ENCODE data around the gene KLHL22. TPM values are rescaled to one million over a fixed set of nuclear protein-coding genes. Genes with fewer than 3 reads are reported as not detected.

The KLHL22 gene
- total and polyA plus RNA-seq, 4 donors, result 12.1 to 28.3 (median 18.8) TPM

DNA sequence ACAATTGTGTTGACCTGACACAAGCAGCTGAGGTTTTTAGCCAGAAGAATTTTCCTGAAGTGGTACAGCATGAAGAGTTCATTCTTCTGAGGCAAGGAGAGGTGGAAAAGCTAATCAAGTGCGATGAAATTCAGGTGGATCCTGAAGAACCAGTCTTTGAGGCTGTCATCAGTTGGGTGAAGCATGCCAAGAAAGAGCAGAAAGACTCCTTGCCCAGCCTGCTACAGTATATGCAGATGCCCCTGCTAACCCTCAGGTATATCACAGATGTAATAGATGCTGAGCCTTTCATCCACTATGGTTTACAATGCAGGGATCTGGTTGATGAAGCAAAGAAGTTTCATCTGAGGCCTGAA is 45.1 kb downstream of the KLHL22 start:
- no peaks in the 10 kb centered on the region for H3K27me3 ChIP-seq (ENCODE audit: control insufficient read depth in 3 of 3, insufficient read depth in 3 of 3, low read length in 2 of 3)
- no peak overlapping the region for H3K9ac ChIP-seq (ENCODE audit: insufficient read depth in 1 of 2, low read length in 2 of 2)
- no peaks in the 10 kb centered on the region for H3K9me3 ChIP-seq (ENCODE audit: control insufficient read depth in 4 of 4, insufficient read depth in 3 of 4, low read length in 3 of 4)
- H3K36me3 ChIP-seq (ENCODE audit: control insufficient read depth in 4 of 4, insufficient read depth in 4 of 4, low read length in 4 of 4), result peaks cover 0 to 13% (median 9%) of the 10 kb centered on the region in 4 donors
- TF ChIP-seq, protein P1, sequence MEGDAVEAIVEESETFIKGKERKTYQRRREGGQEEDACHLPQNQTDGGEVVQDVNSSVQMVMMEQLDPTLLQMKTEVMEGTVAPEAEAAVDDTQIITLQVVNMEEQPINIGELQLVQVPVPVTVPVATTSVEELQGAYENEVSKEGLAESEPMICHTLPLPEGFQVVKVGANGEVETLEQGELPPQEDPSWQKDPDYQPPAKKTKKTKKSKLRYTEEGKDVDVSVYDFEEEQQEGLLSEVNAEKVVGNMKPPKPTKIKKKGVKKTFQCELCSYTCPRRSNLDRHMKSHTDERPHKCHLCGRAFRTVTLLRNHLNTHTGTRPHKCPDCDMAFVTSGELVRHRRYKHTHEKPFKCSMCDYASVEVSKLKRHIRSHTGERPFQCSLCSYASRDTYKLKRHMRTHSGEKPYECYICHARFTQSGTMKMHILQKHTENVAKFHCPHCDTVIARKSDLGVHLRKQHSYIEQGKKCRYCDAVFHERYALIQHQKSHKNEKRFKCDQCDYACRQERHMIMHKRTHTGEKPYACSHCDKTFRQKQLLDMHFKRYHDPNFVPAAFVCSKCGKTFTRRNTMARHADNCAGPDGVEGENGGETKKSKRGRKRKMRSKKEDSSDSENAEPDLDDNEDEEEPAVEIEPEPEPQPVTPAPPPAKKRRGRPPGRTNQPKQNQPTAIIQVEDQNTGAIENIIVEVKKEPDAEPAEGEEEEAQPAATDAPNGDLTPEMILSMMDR (IDR thresholded peaks at IDR 0.05; ENCODE audit: control extremely low read depth, extremely low read depth), result no peak
- ATAC-seq (ENCODE audit: insufficient read depth, low FRiP score), result no peak
- 80 to 95% methylated on average over 1 of the region's 1 CpG for WGBS, 2 donors
- no peak overlapping the region for H3K4me3 ChIP-seq
- no peak for DNase-seq
- no peak overlapping the region for H3K27ac ChIP-seq (ENCODE audit: low read depth in 1 of 2, low read length in 1 of 2)
- H3K4me1 ChIP-seq (ENCODE audit: control insufficient read depth in 5 of 5, insufficient read depth in 5 of 5, low read length in 5 of 5), result no peaks in the 10 kb centered on the region

DNA sequence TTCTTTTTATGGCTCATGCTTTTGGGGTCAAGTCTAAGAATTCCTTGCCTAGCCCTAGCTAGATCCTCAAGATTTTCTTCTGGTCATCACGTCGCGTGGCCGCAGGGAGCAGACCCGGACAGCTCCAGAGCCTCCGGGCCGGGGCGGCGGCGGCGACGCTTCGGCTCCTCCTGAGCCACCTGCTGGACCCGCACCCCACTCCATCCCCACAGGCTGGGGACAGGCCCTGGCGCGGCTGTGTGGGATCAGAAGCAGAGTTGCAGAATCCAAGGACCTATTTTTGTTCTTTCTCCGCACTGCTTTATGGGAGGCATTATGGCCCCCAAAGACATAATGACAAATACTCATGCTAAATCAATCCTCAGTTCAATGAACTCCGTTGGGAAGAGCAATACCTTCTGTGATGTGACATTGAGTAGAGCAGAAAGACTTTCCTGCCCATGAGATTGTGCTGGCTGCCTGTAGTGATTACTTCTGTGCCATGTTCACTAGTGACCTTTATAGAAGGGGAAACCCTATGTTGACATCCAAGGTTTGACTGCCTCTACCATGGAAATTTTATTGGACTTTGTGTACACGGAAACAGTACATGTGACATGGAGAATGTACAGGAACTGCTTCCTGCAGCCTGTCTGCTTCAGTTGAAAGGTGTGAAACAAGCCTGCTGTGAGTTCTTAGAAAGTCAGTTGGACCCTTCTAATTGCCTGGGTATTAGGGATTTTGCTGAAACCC is 45.6 kb downstream of the KLHL22 start:
- DNase-seq (no peak), ATAC-seq (ENCODE audit: insufficient read depth, low FRiP score) (no peak)
- Histone ChIP-seq H3K4me1 (ENCODE audit: control insufficient read depth in 5 of 5, insufficient read depth in 5 of 5, low read length in 5 of 5) (no peaks in the 10 kb centered on the region), H3K27ac (ENCODE audit: low read depth in 1 of 2, low read length in 1 of 2) (no peak overlapping the region), H3K4me3 (no peak overlapping the region), H3K36me3 (ENCODE audit: control insufficient read depth in 4 of 4, insufficient read depth in 4 of 4, low read length in 4 of 4) (peaks cover 0 to 11% (median 6%) of the 10 kb centered on the region in 4 donors), H3K27me3 (ENCODE audit: control insufficient read depth in 3 of 3, insufficient read depth in 3 of 3, low read length in 2 of 3) (no peaks in the 10 kb centered on the region), H3K9me3 (ENCODE audit: control insufficient read depth in 4 of 4, insufficient read depth in 3 of 4, low read length in 3 of 4) (no peaks in the 10 kb centered on the region), H3K9ac (ENCODE audit: insufficient read depth in 1 of 2, low read length in 2 of 2) (no peak overlapping the region)
- TF ChIP-seq, protein P1 (IDR thresholded peaks at IDR 0.05; ENCODE audit: control extremely low read depth, extremely low read depth), result no peak
- 95 to 97% methylated on average over 19 of the region's 19 CpGs for WGBS, 2 donors

DNA sequence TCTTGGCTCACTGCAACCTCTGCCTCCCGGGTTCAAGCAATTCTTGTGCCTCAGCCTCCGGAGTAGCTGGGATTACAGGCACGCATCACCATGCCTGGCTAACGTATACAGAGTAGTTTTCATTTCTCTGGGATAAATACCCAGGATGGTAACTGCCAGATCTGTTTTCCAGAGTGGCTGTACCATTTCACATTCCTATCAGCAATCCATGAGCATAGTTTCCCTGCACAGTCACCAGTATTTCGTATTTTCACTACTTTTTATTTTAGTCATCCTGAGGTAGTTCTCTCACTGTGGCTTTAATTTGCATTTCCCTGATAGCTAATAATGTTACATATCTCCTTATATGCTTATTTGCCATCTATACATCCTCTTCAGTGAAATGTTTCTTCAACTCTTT is 47.0 kb downstream of the KLHL22 start:
- no peak for DNase-seq
- H3K4me3 ChIP-seq, result no peak overlapping the region
- no peak overlapping the region for H3K27ac ChIP-seq (ENCODE audit: low read depth in 1 of 2, low read length in 1 of 2)
- no peaks in the 10 kb centered on the region for H3K9me3 ChIP-seq (ENCODE audit: control insufficient read depth in 4 of 4, insufficient read depth in 3 of 4, low read length in 3 of 4)
- no peaks in the 10 kb centered on the region for H3K4me1 ChIP-seq (ENCODE audit: control insufficient read depth in 5 of 5, insufficient read depth in 5 of 5, low read length in 5 of 5)
- H3K9ac ChIP-seq (ENCODE audit: insufficient read depth in 1 of 2, low read length in 2 of 2), result no peak overlapping the region
- no peak for ATAC-seq (ENCODE audit: insufficient read depth, low FRiP score)
- no peaks in the 10 kb centered on the region for H3K27me3 ChIP-seq (ENCODE audit: control insufficient read depth in 3 of 3, insufficient read depth in 3 of 3, low read length in 2 of 3)
- WGBS, 2 donors, result 95 to 96% methylated on average over 5 of the region's 5 CpGs
- peaks cover 0 to 15% (median 10%) of the 10 kb centered on the region in 4 donors for H3K36me3 ChIP-seq (ENCODE audit: control insufficient read depth in 4 of 4, insufficient read depth in 4 of 4, low read length in 4 of 4)
- TF ChIP-seq, protein P1 (IDR thresholded peaks at IDR 0.05; ENCODE audit: control extremely low read depth, extremely low read depth), result no peak

Measured in lung (tissue), 12 donors.